ENCODE measurements around the gene CNTNAP2. TPM values are rescaled to one million over a fixed set of nuclear protein-coding genes. Genes with fewer than 3 reads are reported as not detected.

The CNTNAP2 gene
- polyA plus RNA-seq, 1 experiment, result not detected

GRCh38 chr7:148234715-148235114 lies 2118.1 kb downstream of the CNTNAP2 start:
- POLR2A ChIA-PET, result no interaction called here
- no peak overlapping the region for H3K4me3 ChIP-seq (ENCODE audit: low read depth, low read length)
- no peaks in the 10 kb centered on the region for H3K27me3 ChIP-seq (ENCODE audit: control insufficient read depth, insufficient read depth, low read length)
- no peaks in the 10 kb centered on the region for H3K36me3 ChIP-seq (ENCODE audit: control insufficient read depth, insufficient read depth, low read length)
- no peak for DNase-seq (ENCODE audit: low read depth)
- TF ChIP-seq, protein P1, sequence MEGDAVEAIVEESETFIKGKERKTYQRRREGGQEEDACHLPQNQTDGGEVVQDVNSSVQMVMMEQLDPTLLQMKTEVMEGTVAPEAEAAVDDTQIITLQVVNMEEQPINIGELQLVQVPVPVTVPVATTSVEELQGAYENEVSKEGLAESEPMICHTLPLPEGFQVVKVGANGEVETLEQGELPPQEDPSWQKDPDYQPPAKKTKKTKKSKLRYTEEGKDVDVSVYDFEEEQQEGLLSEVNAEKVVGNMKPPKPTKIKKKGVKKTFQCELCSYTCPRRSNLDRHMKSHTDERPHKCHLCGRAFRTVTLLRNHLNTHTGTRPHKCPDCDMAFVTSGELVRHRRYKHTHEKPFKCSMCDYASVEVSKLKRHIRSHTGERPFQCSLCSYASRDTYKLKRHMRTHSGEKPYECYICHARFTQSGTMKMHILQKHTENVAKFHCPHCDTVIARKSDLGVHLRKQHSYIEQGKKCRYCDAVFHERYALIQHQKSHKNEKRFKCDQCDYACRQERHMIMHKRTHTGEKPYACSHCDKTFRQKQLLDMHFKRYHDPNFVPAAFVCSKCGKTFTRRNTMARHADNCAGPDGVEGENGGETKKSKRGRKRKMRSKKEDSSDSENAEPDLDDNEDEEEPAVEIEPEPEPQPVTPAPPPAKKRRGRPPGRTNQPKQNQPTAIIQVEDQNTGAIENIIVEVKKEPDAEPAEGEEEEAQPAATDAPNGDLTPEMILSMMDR (IDR thresholded peaks at IDR 0.05; ENCODE audit: insufficient read depth, low read depth, low read length), result no peak
- CTCF ChIA-PET, result no interaction called here

DNA sequence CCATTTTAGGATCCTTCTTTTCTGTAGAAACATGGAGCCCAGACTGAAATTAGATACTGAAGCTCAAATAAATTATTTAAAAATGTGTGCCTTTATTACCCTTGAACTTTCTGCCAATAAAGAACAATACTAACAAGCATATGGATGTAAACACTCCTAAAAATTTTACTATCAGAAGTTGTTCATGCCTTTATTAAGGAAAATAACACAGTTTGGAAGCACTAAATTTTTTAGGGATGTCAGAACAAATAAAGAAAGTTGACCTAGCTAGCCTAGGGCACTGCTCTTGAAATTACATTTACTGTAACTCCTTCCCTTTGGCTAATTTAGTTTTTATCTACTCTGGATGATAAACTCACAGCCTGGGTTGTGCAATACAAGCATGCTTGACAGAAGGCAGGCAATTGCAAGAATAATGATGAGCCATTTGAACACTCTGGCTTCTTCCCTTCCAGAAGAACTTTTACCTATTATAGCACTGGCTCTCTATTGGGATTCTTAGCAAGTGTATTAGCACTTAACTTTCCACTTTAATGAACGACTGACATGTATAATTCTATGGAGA lies 2122.2 kb downstream of the CNTNAP2 start:
- ChIA-PET POLR2A (no interaction called here), CTCF (no interaction called here)
- TF ChIP-seq, protein P1 (IDR thresholded peaks at IDR 0.05; ENCODE audit: insufficient read depth, low read depth, low read length), result no peak
- Histone ChIP-seq H3K27me3 (ENCODE audit: control insufficient read depth, insufficient read depth, low read length) (no peaks in the 10 kb centered on the region), H3K4me3 (ENCODE audit: low read depth, low read length) (no peak overlapping the region), H3K36me3 (ENCODE audit: control insufficient read depth, insufficient read depth, low read length) (no peaks in the 10 kb centered on the region)
- DNase-seq (ENCODE audit: low read depth), result no peak

GRCh38 chr7:148241700-148242293 lies 2125.2 kb downstream of the CNTNAP2 start:
- CTCF ChIA-PET, result interaction anchor here (1.1 to 1.8 kb wide), 2 partner anchors 21 to 29 kb away, joined by 3 read pairs; no protein-coding TSS in a partner anchor
- TF ChIP-seq, protein P1 (IDR thresholded peaks at IDR 0.05; ENCODE audit: insufficient read depth, low read depth, low read length), result no peak
- no peak overlapping the region for H3K4me3 ChIP-seq (ENCODE audit: low read depth, low read length)
- POLR2A ChIA-PET, result no interaction called here
- no peak for DNase-seq (ENCODE audit: low read depth)
- H3K27me3 ChIP-seq (ENCODE audit: control insufficient read depth, insufficient read depth, low read length), result no peaks in the 10 kb centered on the region
- no peaks in the 10 kb centered on the region for H3K36me3 ChIP-seq (ENCODE audit: control insufficient read depth, insufficient read depth, low read length)

GRCh38 chr7:148242294-148242821 lies 2125.8 kb downstream of the CNTNAP2 start:
- no peak for DNase-seq (ENCODE audit: low read depth)
- Histone ChIP-seq H3K27me3 (ENCODE audit: control insufficient read depth, insufficient read depth, low read length) (no peaks in the 10 kb centered on the region), H3K36me3 (ENCODE audit: control insufficient read depth, insufficient read depth, low read length) (no peaks in the 10 kb centered on the region), H3K4me3 (ENCODE audit: low read depth, low read length) (no peak overlapping the region)
- ChIA-PET POLR2A (no interaction called here), CTCF (interaction anchor here (0.5 to 1.8 kb wide), 2 partner anchors 28 to 1986 kb away, joined by 3 read pairs; no protein-coding TSS in a partner anchor)
- TF ChIP-seq, protein P1 (IDR thresholded peaks at IDR 0.05; ENCODE audit: insufficient read depth, low read depth, low read length), result peak; percentile 64

GRCh38 chr7:148245381-148245780 lies 2128.8 kb downstream of the CNTNAP2 start:
- ChIA-PET CTCF (no interaction called here), POLR2A (no interaction called here)
- Histone ChIP-seq H3K36me3 (ENCODE audit: control insufficient read depth, insufficient read depth, low read length) (no peaks in the 10 kb centered on the region), H3K4me3 (ENCODE audit: low read depth, low read length) (no peak overlapping the region), H3K27me3 (ENCODE audit: control insufficient read depth, insufficient read depth, low read length) (no peaks in the 10 kb centered on the region)
- TF ChIP-seq, protein P1 (IDR thresholded peaks at IDR 0.05; ENCODE audit: insufficient read depth, low read depth, low read length), result no peak
- DNase-seq (ENCODE audit: low read depth), result no peak

All from BJ (cell line).